ENCODE results near the gene DCBLD2. TPM values are rescaled to one million over a fixed set of nuclear protein-coding genes. Genes with fewer than 3 reads are reported as not detected.

DCBLD2 gene
- total and polyA plus RNA-seq, 9 donors, result 13.5 to 58.7 (median 38.0) TPM

DNA sequence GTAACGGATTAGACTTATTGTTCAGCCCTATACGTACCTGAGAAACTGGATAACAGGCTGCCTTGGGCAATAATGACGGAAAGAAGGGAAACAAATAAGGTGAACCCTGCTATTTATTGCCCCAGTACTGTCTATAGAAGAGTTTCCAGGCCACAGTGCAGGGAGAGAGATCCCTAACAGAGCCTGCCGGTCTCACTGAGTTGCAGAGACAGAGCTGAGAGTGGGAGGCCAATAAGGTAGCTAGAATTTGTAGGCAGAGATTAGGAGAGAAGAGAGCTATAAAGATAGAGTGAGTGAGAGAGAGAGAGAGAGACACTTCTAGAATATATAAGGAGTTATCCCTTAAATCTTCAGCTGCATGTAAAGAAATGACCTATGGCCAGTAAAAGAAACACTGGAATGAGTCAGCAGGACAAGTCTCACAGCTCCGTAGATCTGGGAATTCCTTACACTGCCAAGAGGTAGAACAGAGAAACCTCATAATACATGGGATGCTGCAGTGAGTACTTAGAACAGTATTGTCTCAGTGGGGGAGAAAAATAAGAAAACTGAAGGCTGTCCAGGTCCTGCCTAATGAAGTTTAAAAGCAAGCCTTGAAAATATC is 86.6 kb downstream of the DCBLD2 start:
- H3K4me3 ChIP-seq, result no peak overlapping the region
- intact Hi-C loops (cut with DNase I), result loop anchor here (5.0 kb wide), 2 partner anchors 177 to 218 kb away; no protein-coding TSS in a partner anchor
- DNase-seq, result no peak
- H3K4me1 ChIP-seq (ENCODE audit: insufficient read depth), result no peaks in the 10 kb centered on the region
- TF ChIP-seq POLR2A (IDR thresholded peaks at IDR 0.05) (no peak), EP300 (IDR thresholded peaks at IDR 0.05) (no peak), CTCF (IDR thresholded peaks at IDR 0.05) (no peak)
- no peaks in the 10 kb centered on the region for H3K36me3 ChIP-seq
- no peaks in the 10 kb centered on the region for H3K27me3 ChIP-seq
- 73 to 82% (median 77%) methylated on average over 5 of the region's 5 CpGs for WGBS, 3 donors
- H3K27ac ChIP-seq, result no peak overlapping the region
- H3K9me3 ChIP-seq, result no peaks in the 10 kb centered on the region

GRCh38 chr3:98812851-98813374 is 88.6 kb downstream of the DCBLD2 start:
- 69 to 72% (median 71%) methylated on average over 5 of the region's 5 CpGs for WGBS, 3 donors
- Histone ChIP-seq H3K4me3 (no peak overlapping the region), H3K36me3 (no peaks in the 10 kb centered on the region), H3K27me3 (no peaks in the 10 kb centered on the region), H3K27ac (no peak overlapping the region), H3K4me1 (ENCODE audit: insufficient read depth) (no peaks in the 10 kb centered on the region), H3K9me3 (no peaks in the 10 kb centered on the region)
- intact Hi-C loops (cut with DNase I), result loop anchor here in 1 of 4 donors (5.0 kb wide), 1 partner anchor 216 kb away; no protein-coding TSS in a partner anchor
- no peak for DNase-seq
- peak in 1 of 3 donors; percentile 14 for TF ChIP-seq CTCF (IDR thresholded peaks at IDR 0.05)
- TF ChIP-seq POLR2A (IDR thresholded peaks at IDR 0.05), result no peak

- TF ChIP-seq EP300 (IDR thresholded peaks at IDR 0.05) (no peak), POLR2A (IDR thresholded peaks at IDR 0.05) (no peak), CTCF (IDR thresholded peaks at IDR 0.05) (no peak)
- 44 to 66% (median 48%) methylated on average over 6 of the region's 6 CpGs for WGBS, 3 donors
Measured at GRCh38 chr3:98811048-98811447, 90.4 kb downstream of the DCBLD2 start.

DNA sequence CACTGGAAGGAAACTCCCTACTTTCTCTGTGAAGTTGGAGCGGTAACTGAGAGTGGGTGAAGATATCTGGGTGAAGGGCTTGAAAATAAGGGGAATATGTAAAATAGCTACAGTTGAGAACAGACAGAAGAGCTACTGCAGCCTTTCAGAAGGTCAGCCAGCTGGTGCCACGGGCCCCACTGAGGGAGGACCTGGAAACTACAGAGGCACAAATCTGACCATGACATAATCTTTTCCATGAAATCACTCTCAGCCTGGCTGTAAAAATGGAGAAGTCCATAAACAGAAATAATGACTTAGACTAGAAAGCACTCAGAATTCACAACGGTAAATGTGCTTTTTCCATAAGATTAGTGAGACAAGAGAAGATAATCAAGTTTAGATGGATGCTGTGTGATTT is 91.9 kb downstream of the DCBLD2 start:
- H3K27me3 ChIP-seq, result no peaks in the 10 kb centered on the region
- intact Hi-C loops (cut with DNase I), result no loop called here
- H3K36me3 ChIP-seq, result no peaks in the 10 kb centered on the region
- TF ChIP-seq EP300 (IDR thresholded peaks at IDR 0.05) (no peak), CTCF (IDR thresholded peaks at IDR 0.05) (no peak), POLR2A (IDR thresholded peaks at IDR 0.05) (no peak)
- H3K27ac ChIP-seq, result no peak overlapping the region
- no peaks in the 10 kb centered on the region for H3K9me3 ChIP-seq
- 63 to 65% (median 64%) methylated on average over 3 of the region's 3 CpGs for WGBS, 3 donors
- H3K4me1 ChIP-seq (ENCODE audit: insufficient read depth), result no peaks in the 10 kb centered on the region
- H3K4me3 ChIP-seq, result no peak overlapping the region
- DNase-seq, result no peak

More at GRCh38 chr3:98811048-98811447, 90.4 kb downstream of the DCBLD2 start:
- H3K27ac ChIP-seq, result no peak overlapping the region
- intact Hi-C loops (cut with DNase I), result loop anchor here in 1 of 4 donors (5.0 kb wide), 1 partner anchor 214 kb away; no protein-coding TSS in a partner anchor
- no peaks in the 10 kb centered on the region for H3K27me3 ChIP-seq
- no peaks in the 10 kb centered on the region for H3K4me1 ChIP-seq (ENCODE audit: insufficient read depth)
- H3K36me3 ChIP-seq, result no peaks in the 10 kb centered on the region
- H3K4me3 ChIP-seq, result no peak overlapping the region
- no peak for DNase-seq
- no peaks in the 10 kb centered on the region for H3K9me3 ChIP-seq
